T-helper 9 cell (primary cell): ENCODE measurements around the gene PALMD.

ENCODE experiments used
- DNase-seq: peaks from one replicate; pipeline ENCODE4 v3.0.0-alpha.2; 2020
- total RNA-seq, 2 donors: gene quantifications; one replicate each; lab custom pipeline; 2026; lab: John Stamatoyannopoulos, UW

The PALMD gene, protein sequence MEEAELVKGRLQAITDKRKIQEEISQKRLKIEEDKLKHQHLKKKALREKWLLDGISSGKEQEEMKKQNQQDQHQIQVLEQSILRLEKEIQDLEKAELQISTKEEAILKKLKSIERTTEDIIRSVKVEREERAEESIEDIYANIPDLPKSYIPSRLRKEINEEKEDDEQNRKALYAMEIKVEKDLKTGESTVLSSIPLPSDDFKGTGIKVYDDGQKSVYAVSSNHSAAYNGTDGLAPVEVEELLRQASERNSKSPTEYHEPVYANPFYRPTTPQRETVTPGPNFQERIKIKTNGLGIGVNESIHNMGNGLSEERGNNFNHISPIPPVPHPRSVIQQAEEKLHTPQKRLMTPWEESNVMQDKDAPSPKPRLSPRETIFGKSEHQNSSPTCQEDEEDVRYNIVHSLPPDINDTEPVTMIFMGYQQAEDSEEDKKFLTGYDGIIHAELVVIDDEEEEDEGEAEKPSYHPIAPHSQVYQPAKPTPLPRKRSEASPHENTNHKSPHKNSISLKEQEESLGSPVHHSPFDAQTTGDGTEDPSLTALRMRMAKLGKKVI
- total RNA-seq = 0 reads per million in 2 donors

DNA sequence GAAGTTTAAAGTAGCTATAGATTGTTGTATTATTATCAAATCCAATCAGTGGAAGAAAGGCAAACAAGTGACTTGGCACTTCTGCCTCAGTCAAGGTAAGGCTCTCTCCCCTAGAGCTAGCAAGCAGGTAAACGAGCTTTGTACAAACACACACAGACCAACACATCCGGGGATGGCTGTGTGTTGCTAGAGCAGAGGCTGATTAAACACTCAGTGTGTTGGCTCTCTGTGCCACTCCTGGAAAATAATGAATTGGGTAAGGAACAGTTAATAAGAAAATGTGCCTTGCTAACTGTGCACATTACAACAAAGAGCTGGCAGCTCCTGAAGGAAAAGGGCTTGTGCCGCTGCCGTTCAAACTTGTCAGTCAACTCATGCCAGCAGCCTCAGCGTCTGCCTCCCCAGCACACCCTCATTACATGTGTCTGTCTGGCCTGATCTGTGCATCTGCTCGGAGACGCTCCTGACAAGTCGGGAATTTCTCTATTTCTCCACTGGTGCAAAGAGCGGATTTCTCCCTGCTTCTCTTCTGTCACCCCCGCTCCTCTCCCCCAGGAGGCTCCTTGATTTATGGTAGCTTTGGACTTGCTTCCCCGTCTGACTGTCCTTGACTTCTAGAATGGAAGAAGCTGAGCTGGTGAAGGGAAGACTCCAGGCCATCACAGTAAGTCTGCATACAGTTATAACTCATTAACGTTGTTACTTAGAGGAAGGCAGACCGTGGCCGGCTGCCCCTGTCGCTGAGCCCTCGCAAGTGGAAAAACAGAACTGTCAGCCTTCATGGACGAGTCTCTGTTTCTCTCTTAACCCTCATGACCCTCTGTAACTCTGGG, at the start of gene PALMD:
TSS of gene PALMD (plus strand) at position 415 of the 833 bp plus-strand sequence. CDS start at position 620, 205 bp downstream.
- no peak for DNase-seq

DNA sequence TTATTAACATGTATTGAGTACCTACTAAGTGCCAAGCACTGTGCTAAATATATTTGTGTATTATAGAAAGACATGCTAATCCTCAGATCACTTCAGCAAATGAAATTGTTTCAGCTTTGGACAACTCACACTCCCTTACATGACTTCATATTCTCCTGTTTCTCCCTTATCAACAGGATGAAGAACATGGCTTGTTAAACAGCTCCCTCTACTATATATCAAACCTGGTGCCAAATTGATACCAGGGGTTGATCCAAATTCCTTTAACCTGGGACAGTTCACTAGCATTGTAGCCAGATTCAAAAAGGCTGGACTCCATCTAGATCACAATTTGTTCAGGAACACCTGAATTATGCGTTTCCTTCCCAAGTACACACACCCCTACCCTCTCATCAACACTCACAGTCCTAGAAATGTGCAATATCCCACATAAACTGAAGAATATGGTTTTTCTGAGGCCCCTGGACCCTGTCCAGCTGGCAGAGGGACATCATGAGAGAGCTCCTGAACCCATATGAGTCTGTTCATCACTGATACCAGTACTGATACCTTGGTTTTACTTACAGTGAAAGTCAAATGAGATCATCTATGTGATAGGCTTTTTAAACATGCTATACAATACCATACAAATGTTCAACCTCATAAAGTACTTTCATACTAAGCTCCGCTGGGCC, 47.0 kb upstream of the PALMD start:
- no peak for DNase-seq

DNA sequence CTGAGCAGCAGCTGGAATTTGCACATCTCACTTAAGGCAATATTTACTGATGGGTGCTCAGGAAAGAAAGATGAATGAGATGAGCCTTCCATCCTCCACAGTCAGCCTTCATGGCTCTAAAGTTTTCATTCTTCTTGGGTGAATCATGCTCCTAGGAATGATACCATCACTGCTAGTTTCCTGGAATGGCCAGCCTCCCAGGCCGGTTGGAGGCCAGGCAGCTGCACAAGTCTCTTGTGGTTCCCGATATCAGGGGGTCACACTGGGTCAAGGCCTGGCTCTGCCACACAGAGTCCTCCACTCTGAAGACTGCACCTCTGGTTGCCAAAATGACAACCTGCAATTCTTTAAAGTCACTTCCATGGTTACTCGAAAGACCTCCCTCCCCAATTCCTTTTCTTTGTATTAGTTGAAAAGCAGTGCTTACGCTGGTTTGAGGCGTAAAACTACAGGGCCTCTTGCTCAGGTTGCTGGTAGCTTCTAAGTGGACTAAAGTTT, 46.2 kb upstream of the PALMD start:
- DNase-seq = no peak

DNA sequence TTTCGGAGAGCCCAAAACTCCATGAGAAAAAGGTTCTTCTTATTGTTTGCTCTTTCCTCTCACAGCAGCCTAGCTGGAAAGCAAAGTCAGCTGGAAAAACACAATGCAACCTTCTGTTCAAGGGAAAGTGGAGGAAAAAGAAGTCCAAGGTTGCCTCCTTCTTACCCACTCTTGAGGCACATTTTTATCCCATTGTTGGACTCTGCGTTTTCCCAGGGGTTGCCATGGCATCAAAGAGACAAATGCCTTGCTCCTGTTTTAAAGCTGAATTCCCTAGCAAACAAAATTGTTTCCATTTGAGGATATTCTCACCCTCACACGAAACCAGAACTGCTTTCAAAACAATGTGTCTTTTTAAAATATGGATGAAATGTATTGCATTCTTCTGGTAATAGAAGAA, 45.1 kb upstream of the PALMD start:
- no peak for DNase-seq

DNA sequence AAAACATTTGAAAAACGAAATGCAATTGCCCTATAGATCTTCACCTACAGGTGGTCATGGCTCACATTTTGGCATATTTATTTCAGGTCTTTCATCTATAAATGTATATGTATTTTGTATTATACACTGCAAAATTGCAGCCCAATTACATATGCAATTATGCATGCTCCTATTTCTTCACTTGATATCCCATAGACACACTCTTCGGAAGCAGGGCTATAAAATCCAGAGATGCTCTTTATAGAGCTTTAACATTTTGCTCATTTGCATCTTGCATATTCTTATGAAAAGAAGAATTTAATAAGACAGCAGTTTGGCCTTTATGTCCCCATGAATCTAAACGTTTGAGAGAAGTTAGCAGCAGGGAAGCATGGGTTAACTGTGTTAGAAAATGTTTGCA, 44.7 kb upstream of the PALMD start:
- DNase-seq = no peak

DNA sequence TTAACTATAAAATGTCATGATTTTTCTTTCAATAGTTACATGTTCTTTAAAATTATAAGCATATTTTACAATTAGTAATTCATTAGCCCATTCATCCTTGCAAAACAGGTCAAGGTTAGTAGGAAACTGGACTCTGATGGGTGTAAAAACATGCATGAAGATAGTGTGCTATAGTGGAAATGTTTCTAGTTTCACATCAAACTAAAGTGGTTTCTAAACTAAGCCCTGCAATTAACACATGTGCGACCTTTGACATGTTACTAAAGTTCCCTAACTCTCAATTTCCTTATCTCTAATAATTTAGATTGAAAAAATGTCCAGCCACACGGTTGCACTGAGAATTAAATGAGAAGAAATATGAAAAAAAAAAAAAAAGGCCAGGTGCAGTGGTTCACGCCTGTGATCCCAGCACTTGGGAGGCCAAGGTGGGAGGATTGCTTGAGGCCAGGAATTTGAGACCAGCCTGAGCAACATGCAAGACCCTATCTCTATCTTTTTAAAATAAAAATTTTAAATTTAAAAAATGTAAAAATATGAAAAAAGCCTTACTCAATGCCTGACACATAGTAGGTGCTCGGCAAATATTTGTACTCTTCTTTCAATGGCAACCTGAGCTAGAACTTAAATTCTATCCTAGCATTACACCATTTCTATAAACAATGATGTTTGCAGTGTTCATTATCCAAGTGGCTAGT, 44.1 kb upstream of the PALMD start:
- DNase-seq = no peak

DNA sequence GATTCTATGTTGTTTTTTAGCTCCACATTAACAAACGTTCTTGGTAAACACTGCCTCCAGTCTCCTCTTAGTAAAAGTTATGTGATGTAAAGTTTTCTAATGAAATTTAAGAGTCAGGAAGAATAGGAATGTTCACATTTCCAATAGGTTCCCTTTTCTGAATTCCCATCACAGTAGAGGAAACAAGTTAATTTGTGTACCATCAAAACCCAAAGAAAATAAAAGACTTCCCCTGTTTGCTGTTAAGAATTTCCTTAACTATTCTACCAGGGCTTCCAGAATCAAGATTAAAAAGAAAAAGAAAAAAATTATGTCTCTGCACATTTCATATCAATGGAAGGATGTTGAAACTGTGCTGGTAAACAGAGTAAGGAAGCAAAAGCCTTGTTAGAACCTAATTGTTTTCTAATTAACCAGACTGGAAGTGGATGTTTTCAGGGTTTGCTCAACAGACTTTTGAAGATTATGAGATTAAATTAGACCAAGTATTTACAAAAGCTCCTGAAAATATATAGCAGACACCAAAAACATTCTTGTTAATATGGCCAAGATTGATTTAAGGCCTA, 43.4 kb upstream of the PALMD start:
- no peak for DNase-seq

DNA sequence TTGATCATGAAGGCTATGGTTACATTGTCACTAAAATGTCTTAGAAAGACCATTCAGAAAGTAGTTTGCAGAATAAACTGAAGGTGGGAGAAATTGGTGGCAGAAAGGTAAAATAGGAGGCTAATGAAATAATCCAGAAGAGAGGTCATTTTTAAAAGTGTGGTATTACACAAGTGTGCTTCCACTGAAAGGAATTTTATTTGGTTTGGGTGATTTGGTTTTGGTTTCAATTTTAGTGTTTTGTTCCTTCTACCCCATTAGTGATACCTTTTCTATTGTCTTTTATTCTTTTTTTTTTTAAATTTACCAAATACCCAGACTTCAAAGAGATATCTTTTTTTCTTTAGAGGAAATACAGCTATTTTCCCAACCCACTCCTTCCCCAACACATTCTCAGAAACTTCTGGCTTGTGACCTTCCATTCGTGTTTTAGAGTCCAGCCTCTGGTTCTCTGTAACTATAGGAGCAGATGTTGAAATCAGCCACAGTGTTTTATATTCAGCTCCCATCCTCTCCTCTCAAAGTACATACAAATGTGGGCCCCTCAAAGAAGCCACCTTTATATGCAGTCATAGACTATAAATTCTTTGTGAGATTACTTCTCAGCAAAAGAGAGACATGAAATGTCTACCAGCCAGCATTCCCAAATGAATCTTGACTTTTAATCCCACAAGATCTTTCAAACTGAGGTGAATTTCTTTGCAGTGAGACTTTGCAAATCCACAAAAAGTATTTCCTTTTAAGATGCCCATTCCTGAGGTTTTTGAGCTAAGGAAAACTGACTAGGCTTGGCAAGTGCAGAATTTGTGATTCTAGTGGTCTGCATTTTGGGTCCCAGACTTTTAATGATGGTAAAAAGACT, 42.0 kb upstream of the PALMD start:
- no peak for DNase-seq

DNA sequence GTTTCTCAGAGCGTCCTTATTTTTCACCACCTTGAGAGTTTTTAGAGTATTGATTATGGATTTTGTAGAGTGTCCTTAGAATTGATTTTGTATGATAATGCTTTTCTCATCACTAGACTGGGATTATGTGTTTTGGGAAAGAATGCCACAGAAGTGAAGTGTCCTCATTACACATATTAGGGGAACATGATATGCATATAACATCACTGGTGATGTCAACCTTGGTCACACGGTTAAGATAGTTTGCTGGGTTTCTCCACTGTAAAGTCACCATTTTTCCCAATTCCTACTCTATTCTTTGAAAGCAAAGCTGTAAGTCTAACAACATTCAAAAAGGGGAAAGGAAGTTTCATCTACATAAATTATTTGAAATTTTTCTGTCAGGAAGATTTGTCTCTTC, 39.6 kb upstream of the PALMD start:
- no peak for DNase-seq

DNA sequence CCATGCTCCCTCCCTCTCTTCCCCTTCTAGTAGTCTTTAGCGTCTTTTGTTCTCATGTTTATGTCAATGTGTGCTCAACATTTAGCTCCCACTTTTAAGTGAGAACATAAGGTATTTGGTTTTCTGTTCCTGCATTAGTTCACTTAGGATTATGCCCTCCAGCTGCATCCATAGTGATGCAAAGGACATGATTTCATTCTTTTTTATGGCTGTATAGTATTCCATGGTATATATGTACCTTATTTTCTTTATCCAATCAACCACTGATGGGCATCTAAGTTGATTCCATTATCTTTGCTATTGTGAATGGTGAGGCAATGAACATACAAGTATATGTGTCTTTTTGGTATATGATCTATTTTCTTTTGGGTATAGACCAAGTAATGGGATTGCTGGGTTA, 38.3 kb upstream of the PALMD start:
- DNase-seq = no peak

DNA sequence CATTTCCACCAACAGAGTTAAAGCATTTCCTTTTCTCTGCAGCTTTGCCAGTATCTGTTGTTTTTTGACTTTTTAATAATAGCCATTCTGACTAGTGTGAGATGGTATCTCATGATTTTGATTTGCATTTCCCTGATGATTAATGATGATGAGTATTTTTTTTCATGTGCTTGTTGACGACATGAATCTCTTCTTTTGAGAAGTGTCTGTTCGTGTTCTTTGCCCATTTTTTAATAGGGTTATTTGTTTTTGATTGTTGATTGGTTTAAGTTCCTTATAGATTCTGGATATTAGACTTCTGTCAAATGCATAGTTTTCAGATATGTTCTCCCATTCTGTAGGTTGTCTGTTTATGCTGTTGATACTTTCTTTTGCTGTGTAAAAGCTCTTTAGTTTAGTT, 37.9 kb upstream of the PALMD start:
- no peak for DNase-seq

DNA sequence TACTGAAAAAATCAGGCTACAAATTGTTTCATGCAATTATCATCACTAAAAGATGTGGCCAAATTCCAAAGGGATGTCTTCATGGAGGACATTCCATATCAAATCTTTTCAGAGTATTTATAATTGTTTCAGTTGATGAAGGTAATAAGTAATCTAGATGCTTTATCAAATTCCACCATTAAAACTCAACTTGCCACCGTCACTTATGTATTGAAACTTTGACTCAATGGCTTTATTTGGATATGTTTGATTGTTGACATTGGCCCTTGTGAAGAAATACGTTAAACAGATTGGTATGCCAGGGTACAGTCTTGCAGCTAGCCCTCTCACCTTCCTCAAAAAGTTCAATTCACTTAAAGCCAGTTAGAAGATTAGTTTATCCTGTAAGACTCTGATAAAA, 32.2 kb upstream of the PALMD start:
- DNase-seq = no peak

DNA sequence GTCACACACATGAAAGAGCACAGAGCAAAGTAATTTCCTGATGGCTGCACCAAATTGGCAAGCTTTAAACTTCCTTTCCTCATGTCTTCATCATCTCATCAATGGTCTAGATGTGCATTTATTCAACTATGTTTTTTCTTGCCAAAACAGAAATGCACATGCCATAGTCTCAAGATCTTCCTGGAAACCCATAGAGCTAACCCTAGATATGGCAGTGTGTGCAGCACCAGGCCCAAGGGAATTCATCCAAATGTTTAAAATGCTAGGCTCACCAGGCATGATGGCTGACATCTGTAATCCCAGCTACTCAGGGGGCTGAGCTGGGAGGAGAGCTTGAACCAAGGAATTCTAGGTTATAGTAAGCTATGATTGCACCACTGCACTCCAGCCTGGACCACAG, 31.2 kb upstream of the PALMD start:
- DNase-seq = no peak

DNA sequence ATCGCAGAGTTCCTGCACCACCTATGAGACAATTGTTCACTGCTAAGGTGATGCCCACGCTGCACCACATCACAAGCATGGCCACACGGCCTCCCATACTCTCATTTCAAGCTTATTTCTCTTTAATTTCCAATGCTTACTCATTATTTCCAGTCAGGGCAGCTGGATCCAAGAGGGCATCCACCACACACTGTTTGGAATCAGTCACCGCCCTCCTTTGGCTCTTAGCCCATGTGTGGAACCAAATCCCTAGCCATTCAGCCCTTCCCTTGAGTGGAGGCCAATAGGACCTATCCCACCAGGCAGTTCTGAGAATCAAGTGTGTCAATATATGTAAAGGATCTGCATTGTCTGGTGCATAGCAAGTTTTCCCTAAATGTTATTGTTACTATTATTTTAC, 26.3 kb upstream of the PALMD start:
- no peak for DNase-seq

DNA sequence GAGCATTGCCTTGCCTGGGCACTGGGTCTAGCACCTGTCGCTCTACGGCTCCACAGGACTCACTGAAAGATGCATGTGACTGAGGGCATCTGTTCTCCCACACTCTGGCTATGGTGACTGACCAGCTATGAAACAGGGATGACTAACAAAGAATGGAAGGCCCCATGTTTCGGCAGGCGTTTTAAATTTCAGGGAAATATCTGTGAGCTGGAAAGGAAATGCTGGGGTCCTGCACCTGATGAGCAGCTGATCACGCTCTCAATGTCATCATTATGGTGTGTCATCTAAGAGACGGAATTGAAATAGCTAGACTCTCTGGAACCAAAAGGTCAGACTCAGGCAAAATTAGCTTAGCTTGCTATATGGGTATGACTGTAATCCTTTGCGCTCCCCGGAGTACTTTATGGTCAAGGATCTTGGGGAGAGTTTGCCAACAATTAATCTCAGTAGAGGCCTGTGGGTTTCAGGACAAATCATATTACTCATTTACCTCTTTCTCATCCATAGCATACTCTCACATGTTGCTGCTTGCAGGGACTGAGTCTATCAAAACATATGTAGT, 24.5 kb upstream of the PALMD start:
- no peak for DNase-seq

DNA sequence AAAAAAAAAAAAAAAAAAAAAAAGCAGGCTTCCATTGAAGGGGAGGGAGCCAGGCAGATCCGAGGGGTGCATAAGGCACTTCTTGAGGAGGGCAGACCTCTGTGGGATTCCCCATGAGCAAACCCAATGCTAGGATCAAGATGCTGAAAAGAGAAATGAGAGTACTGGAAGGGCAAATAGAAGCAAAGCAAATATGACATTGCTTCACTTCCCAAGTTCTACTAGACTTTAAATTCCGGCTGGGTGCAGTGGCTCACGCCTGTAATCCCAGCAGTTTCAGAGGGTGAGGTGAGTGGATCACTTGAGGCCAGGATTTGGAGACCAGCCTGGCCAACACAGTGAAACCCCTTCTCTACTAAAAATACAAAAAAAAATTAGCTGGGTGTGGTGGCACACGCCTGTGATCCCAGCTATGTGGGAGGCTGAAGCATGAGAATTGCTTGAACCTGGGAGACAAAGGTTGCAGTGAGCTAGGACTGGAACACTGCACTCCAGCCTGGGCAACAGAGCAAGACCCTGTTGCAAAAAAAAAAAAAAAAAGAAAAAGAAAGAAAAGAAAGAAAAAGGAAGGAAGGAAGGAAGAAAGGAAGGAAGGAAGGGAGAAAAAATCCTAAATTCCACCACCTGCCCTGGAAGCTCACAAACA, 23.1 kb upstream of the PALMD start:
- no peak for DNase-seq

DNA sequence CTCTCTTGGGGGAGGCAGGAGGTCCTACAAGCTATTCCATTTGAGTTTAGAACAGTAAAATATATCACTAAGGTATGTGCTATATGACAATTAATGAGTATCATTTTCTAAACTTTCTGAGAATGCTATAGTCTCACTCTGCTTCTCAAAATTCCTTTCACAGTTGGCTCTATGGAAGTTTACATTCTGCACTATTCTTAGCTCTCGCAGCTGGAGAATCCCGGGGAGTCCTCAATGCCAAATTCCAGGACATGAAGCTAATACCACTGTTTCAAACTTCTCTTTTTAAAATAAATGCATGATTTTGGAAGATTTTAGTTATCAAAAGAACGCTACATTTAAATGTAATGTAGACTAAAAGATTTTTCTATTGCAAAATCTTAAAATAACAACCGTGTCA, 22.4 kb upstream of the PALMD start:
- no peak for DNase-seq

DNA sequence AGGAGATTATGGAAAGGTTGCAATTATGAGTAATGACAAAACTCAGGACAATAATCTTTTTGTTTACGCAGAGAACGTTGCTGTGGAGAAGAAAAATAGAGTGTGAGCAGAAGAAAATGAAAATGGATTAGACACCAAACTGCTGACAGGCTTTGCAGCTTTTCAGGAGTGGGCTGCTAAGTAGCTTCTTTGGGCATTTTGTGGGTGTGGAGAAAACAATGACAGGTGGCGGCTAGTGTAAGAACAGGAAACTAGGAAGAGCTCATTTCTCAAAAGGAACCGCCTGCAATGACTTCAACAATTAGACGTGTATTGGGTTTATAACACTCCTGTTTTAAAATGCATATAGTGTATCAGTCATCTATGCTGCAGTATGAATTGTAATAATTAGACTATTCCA, 18.3 kb upstream of the PALMD start:
- no peak for DNase-seq

DNA sequence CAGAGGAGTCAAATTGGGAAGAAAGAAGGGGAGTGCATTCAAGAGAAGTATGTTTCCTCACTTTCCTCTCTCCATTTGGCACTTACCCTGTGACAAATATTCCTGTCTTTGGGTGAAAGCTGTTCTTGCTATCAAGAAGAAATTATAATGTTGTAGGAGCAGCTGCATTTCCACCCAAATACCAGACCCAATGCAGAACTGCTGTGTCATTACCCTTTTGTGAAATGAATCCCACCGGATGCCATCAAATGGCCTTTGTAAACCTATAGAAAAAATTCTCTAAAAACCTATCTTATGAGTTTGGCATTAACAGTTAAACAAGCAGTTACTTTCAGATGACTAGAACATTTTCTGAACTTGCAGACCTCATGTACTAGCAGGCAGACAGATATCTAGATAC, 16.7 kb upstream of the PALMD start:
- no peak for DNase-seq

DNA sequence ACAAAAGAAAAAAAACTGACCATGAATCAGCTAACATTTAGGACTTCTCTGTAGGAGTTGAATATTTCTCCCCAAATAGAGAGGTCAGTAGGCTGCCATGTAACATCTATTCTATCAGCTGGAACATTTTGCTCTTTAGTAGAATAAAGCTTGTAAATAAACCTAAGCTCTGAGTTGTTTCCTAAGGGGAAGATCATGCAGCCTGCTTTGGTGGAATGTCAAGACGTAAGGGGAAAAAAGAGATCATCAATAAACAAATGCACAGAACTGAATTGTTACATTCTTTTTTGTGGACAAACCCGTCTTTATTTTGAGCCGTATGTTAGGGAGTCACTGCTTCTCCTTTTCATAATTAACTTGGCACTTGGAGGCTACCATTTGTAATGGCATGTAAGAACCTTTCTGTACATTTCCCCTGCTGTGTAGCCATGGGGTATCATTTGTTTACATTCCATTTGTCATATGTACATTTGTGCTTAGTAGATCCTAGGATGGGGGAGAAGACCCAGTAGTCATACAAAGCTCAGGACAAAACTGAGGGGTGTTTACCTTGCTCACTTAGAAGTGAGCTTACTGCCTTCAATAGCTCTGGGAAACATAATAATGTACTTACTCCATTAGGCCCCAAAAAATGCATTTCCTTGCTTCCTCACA, 10.8 kb upstream of the PALMD start:
- no peak for DNase-seq
